ENCODE results near the gene FAM110D.

FAM110D gene

GRCh38 chr1:26163684-26164035, 4.8 kb downstream of the FAM110D start:
- DNase-seq (ENCODE audit: low read depth in 2 of 2): no peak

DNA sequence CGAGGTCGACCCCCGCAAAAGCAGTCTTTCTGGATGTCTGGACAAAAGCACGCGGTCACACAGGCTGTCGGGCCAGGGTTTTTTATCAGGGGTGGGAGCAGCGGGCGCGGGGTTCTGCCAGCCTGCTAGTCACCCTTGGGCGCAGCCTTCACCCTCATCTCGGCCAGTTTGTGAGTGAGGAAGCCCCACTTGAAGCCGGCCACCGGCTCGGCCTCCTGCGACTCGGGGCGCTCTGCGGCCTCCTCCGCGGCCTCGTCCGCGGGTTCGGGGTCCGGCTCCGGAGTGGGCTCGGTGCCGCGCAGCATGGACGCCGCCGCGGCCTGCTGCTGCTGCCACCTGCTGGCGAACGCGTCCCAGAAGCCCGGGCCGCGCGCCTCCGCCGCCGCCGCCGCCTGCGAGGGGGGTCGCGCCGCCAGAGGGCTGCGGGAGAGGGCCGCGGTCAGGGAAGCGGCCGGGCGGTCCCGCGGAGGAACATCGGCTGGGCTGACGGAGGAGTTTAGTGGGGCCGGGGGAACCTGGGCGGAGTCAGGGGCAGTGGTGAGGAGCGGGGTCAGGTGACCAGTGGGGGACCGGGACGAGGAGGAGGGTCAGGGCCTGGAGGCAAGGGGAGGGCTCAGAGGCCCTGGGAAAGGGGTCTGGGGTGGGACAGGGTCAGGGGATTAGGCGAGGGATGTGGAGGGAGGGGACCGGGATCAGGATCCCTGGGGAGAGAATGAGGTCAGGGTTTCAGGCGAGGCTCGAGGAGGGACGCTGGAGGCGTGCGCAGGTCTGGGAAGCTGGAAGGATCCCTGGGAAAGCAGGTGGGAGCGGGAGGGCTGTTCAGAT, 5.4 kb downstream of the FAM110D start:
- DNase-seq (ENCODE audit: low read depth in 2 of 2): peak; percentile 28 to 42

GRCh38 chr1:26164861-26165842, 6.3 kb downstream of the FAM110D start:
- DNase-seq (ENCODE audit: low read depth in 2 of 2): no peak

DNA sequence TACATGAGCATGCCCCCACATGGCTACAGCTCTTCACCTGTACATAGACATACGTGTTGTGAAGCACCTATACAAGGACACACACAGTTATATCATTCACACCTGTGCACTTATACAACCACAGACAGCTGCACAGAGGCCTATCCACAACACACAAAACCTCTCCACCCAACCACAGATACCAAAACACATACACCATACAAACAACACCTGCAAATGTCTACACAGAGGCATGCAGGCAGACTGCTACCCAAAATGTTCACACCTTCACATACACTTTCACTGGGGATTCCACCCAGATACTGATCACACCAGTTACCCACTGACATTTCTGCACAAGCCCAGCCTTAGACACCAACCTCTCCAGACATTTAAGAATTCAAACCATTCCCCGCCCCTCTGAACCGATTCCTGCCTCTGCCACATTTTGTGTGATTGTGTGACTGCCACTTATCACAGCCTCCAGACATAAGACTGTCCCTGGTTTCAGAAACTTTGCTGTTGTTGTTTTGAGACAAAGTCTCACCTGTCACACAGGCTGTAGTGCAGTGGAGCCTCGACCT, 7.9 kb downstream of the FAM110D start:
- DNase-seq (ENCODE audit: low read depth in 2 of 2): no peak

GRCh38 chr1:26168410-26169197, 9.7 kb downstream of the FAM110D start, which contains the start of gene C1orf232:
Gene C1orf232 (minus strand): TSS chr1:26168963. CDS start chr1:26168499, 464 bp downstream.
- DNase-seq (ENCODE audit: low read depth in 2 of 2): no peak

DNA sequence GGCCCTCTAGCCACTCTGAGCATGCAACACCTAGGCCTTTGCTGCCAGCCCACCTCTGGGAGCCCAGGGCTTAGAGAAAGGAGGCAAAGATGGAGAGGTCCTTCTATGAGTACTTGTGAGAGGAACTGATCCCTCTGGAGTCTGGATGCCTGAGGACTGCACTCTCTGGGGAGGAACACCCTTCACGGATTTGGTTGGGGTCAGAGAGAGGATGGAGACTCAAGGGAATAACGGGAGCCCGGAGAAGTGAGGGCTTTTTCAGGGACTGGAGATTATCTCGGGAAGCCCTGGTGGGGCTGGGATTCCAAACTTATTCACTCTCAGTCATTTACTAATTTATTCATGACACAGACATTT, 10.3 kb downstream of the FAM110D start:
- no peak for DNase-seq (ENCODE audit: low read depth in 2 of 2)

DNA sequence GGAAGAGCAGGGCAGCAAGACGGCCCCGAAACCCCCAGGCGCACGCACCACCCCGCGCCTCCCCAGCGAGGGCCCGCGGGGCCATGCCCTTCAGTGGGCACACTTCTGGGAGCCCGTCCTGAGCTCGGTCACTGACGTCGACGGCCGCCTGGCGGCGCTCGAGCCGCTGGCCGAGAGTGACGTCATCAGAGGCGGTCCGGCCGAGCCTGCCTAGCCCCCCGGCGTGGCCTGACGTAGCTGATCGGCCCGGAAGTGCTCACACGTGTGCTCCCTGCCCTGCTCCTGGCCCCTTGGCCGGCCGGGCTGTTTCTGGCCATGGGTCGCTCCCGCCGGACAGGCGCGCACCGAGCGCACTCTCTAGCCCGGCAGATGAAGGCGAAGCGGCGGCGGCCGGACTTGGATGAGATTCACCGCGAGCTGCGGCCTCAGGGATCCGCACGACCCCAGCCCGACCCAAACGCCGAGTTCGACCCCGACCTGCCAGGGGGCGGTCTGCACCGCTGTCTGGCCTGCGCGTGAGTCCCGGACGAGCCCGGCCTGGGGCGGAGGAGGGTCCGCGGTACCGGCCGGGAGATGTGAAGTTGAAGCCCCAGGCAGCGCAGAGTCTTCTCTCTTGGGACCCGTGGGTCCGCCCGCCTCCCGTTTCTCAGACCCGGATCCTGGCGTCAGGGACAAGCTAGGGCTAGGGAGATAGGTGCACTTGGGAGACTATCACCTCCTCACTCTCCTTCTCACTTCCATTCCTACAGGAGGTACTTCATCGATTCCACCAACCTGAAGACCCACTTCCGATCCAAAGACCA, 11.0 kb downstream of the FAM110D start, which contains the start of gene ZNF593:
Gene ZNF593 (plus strand): TSS at position 240 of the 803 bp plus-strand sequence. CDS start 76 bp downstream, at position 316.
- peak; percentile 86 to 88 for DNase-seq (ENCODE audit: low read depth in 2 of 2)

GRCh38 chr1:26170472-26170821, 11.6 kb downstream of the FAM110D start:
- no peak for DNase-seq (ENCODE audit: low read depth in 2 of 2)

DNA sequence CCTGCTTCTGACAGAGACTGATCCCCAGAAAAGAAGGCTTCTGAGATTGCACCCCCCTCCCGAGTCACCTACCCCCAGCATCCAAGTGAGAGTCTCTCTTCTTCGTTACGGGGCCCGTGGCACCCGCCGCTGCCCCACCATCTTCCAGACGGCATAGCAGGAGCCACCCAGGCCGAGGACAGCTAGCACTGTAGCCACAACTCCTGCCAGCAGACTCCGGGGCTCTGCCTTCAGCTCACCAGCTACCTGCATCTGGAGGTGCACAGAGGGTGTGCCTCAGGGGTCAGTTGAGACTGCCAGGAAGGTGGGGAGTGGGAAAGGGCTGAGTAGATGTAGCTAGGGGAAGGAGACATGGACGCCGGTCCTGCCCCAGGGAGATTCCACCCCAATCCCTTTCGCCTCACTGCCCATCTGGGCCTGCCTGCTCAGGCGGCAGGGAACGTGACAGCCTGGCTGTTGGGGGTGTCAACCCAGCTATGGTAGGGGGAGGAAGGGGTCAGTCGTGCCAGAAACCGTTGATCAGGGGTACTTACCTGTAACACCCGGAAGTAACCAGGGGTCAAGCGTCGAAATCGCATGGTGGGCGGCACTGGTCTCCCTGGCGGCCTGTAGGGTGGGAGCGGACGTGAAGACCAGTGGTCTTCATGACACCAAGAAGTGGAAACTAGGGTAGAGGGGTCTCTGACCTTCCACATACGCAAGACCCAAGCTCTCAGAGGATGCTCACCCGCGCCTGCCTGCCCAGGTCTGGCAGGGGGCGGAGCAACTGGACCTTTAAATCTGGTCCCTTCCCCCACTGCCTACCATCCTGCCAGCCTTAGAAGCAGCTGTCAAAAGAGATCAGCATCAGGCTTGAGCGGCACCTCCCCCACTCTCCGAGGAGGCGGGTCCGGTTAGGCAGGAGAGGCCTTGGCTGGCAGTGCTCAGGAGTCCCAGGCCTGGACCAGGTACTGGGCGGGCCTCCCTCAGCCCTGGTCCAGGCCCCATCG, 12.5 kb downstream of the FAM110D start, which contains the start of gene ZNF593OS:
Gene ZNF593OS (minus strand): TSS at position 749 of the 989 bp plus-strand sequence. CDS start 171 bp downstream, at position 578.
- no peak for DNase-seq (ENCODE audit: low read depth in 2 of 2)

DNA sequence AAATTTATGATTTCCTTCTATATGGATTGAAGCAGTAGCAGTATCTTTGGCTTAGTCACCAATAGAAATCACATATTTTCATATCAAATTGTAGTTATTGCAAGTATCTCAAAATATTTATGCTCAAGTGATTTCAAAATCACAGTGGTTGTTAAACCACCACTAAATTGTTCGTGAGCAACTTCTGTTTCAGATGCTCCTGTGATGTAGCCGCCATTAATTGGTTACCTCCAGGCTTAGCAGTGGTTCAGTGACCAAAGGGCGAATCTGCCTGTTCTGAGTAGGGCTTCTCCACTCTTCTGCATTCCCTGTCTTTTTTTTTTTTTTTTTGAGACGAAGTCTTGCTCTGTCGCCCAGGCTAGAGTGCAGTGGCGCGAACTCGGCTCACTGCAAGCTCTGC, 16.5 kb downstream of the FAM110D start:
- DNase-seq (ENCODE audit: low read depth in 2 of 2): no peak

GRCh38 chr1:26177182-26177684, 18.4 kb downstream of the FAM110D start, which contains the start of gene CNKSR1:
Gene CNKSR1 (plus strand): TSS chr1:26177491. CDS start chr1:26177548, 57 bp downstream.
- DNase-seq (ENCODE audit: low read depth in 2 of 2): no peak

DNA sequence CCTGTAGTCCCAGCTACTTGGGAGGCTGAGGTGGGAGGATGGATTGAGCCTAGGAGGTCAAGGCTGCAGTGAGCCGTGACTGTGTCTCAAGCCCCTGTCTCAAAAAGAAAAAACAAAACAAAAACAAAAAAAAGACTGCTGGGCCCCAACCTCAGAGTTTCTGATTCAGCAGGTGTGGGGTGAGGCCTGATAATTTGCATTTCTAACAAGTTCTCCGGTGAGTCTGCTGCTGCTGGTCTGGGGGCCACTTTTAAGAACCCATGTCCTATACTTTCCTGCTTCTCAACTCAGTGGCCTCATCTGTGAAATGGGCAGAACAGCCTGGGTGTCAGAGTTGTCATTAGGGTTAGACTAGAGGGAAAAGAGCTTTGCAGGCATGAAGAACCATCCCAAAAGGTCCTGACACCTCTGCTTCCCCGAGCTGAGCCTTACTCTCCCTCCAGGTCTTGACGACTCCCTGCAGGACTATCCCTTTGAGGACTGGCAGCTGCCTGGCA, 21.2 kb downstream of the FAM110D start:
- DNase-seq (ENCODE audit: low read depth in 2 of 2): no peak

GRCh38 chr1:26181586-26182382, 22.9 kb downstream of the FAM110D start:
- DNase-seq (ENCODE audit: low read depth in 2 of 2): no peak

- DNase-seq (ENCODE audit: low read depth in 2 of 2): no peak
These were observed 23.5 kb downstream of the FAM110D start for GRCh38 chr1:26182383-26182696.

DNA sequence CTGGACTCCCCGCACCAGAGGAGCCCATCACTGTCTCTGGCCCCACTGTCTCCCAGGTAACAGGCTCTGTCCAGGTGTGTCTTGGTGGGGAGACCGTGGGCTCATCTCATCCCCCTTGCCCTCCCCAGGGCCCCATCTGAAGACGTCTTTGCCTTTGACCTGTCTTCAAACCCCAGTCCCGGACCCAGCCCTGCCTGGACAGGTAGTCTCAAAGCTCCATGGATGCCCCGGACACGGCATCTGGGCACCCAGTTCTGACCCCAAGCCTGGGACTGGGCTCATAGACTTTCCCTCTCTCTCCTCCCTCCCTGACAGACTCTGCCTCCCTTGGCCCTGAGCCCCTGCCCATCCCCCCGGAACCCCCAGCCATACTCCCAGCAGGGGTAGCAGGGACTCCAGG, 25.2 kb downstream of the FAM110D start:
- DNase-seq (ENCODE audit: low read depth in 2 of 2): no peak

- no peak for DNase-seq (ENCODE audit: low read depth in 2 of 2)
These were observed 26.0 kb downstream of the FAM110D start for GRCh38 chr1:26184883-26185282.

DNA sequence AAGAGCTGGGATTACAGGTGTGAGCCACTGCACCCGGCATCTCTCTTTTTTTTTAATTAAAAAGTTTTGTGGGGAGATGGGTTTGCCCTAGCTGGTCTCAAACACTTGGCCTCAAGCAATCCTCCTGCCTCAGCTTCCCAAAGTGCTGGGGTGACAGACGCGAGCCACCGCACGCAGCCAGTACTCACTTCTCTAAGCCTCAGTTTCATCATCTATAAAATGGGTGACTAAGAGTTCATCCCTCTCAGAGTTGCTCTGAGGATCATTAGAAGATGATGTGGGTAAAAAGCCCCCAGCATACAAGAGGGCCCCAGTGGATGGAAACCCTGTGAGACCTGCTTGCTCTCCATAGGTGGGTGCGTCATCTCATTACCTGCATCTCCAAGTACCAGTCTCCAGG, 29.0 kb downstream of the FAM110D start:
- no peak for DNase-seq (ENCODE audit: low read depth in 2 of 2)

DNA sequence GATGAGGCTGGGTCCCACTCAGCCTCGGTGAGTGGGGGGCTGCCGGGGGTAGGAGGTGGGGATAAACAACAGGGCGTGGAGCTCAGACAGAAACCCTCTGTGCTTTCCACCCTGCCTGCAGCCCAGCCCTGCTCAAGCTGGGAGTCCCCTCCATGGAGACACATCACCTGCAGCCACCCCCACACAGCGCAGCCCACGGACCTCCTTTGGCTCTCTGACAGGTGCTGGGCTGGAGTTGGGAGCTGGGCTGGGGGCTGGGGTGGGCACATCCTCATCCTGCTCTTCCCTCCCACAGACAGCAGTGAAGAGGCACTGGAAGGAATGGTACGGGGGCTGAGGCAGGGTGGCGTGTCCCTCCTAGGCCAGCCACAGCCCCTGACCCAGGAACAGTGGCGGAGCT, 29.6 kb downstream of the FAM110D start:
- DNase-seq (ENCODE audit: low read depth in 2 of 2): no peak
